22Rv1 (cell line): ENCODE data around the gene IGF2R.

Experiments used
- H3K27ac ChIP-seq: fragments of 450-650 bp; 2 replicates; pipeline ENCODE4 v1.5.1; 2017
- ZFX ChIP-seq: fragments of 450-650 bp; IDR thresholded peaks from 2 replicates; pipeline ENCODE4 v1.6.1; 2017; ENCODE audit warnings: antibody characterized with exemption, borderline replicate concordance
- TF ChIP-seq, protein P1 (sequence below): fragments of 450-650 bp; IDR thresholded peaks from 2 replicates; pipeline ENCODE4 v1.5.1; 2017; ENCODE audit warnings: mild to moderate bottlenecking

The IGF2R gene

DNA sequence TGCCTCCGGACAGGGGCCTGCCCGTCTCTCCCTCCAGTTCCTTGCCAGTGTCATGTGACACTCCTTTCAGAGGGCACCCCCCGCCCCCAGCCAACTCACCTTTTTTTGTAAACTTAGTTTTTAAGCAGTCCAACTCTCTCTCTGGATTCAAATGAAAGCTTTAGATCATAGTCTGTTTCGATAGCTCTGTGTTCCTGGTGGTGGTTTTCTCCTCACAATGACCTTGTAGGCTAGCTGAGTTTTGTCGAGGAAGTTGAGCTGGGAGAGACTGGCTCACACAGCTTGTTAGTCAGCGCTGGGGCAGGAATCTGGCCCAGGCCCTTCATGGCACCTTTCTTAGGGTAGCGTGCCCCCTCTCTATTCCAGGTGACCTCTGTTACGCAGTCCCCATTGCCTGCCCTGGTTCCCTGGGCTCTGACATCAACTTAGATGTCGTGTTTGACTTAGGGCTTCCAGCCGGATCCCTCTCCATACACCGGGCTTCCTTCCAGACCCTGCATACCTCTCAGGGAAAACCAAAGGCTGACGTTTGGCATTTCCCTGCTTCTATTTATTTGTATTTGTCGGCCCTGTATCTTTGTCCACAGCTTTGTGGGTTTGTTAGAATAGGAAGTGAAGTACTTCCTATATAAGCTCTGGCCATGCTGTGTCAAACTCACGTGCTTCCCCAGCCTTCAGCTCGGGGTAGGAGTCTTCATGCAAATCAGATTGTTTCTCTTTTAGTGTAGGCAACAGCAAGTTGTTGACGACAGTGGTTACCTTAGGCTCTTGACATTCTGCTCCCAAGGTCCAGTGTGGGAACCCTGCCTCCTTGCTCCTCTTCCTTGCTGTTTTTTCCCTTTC is 12.7 kb downstream of the IGF2R start:
- no peak overlapping the region for H3K27ac ChIP-seq
- TF ChIP-seq, protein P1, sequence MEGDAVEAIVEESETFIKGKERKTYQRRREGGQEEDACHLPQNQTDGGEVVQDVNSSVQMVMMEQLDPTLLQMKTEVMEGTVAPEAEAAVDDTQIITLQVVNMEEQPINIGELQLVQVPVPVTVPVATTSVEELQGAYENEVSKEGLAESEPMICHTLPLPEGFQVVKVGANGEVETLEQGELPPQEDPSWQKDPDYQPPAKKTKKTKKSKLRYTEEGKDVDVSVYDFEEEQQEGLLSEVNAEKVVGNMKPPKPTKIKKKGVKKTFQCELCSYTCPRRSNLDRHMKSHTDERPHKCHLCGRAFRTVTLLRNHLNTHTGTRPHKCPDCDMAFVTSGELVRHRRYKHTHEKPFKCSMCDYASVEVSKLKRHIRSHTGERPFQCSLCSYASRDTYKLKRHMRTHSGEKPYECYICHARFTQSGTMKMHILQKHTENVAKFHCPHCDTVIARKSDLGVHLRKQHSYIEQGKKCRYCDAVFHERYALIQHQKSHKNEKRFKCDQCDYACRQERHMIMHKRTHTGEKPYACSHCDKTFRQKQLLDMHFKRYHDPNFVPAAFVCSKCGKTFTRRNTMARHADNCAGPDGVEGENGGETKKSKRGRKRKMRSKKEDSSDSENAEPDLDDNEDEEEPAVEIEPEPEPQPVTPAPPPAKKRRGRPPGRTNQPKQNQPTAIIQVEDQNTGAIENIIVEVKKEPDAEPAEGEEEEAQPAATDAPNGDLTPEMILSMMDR, result no peak
- TF ChIP-seq ZFX, result no peak

DNA sequence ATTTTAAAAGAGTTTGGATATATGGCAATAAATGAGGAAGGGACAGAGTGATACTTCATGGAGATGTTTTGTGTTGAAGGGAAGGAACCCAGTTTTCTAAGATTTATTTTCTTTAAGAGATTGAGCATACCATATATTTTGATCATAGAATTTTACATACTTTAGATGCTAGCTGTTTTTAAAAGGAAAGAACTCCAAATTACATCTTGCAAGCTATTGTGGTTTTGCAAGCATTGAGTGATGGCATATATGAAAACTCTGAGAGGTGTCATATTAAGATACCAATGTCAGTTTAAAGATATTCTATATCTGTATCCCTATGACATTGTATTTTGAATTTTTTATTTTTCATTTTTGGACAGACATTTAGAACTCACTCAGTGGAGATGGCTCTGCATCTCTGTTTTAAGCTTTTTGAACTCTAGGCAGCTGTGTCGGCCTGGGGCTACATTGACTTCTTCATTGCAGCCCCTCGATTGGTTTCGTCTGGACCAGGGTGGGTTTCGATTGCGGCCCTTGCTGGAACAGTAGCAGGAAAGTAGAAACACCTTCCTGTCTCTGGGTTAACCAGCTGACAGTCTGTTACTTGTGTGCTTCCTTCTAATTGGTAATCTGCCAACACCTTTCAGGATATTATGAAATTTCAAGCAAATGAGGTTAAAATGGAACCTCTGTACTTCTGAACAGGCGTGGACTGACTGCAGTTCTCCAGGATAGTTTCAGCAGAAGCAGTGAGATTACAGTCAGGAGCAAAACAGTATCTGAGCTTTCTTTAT is 14.0 kb downstream of the IGF2R start:
- H3K27ac ChIP-seq, result no peak overlapping the region

DNA sequence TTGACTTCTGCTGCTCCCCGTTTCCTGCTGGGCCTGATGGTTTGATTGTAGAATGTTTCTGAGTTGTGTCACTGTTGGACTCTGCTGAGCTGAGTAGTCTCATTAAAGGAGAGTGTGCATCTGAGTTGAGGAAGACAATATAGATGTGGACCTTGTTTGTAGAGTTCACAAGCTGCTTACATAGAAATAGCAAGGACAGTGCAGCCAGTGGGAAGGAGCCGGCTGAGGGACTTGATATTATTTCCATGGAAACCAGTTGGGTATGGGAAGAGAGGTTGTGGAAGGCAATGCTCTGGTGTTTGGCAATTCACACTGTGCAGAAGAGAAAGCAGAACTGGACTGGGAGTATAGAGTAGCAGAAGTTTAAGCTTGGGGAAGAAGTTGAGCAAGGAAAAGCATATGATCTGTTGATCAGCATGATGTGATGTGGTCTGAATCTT is 14.8 kb downstream of the IGF2R start:
- H3K27ac ChIP-seq, result no peak overlapping the region
- TF ChIP-seq, protein P1, result no peak

More for the DNA sequence above, 14.0 kb downstream of the IGF2R start:
- TF ChIP-seq ZFX, result no peak
- TF ChIP-seq, protein P1, result no peak

DNA sequence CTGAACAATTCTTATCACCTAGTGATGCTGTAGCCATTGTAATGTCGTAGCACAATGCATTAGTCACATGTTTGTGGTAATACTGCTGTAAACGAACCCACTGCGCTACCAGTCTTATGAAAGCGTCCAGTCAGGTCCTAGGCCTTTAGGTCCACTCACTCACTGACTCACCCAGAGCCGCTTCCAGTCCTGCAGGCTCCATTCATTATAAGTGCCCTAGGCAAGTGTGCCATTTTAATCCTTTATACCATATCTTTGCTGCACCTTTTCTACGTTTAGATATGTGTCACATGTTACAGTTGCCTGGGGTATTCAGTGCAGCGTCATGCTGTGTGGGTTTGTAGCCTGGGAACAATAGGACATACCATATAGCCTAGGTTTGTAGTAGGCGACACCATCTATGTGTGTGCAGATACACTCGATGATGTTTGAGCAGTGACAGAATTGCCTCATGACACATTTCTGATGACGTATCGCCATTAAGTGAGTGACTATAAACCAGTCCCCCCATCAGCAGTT is 15.4 kb downstream of the IGF2R start:
- H3K27ac ChIP-seq, result no peak overlapping the region
- TF ChIP-seq ZFX, result no peak
- TF ChIP-seq, protein P1, result no peak

DNA sequence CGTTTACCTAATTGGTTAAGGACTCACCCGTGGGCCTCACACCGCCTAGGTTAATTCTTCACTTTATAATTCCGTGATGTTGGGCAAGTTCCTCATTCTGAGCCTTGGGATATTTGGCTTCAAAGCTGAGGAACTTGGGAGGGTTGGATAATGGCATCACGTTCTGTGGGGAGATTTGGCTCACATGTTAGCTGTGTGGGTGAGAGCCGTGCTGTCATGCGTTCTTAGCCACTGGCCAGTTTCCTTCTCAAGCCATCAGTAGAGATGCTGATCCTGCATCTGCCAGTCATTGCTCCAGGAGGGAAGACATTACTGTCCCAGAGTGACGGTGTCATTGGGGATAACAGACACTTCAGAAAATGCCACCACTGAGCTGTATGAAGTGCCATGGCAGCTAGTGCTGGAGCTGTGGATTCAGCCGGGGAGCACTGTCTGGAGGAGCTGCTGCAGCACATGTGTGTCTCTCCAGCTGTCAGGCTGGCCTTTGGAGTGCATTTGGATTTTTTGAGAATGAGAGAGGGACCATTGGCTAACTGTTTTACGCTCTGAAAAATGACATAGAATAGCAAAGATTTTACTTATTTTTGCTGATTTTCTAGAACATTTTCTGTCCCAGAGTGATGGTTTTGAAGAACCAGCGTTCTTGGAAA is 16.5 kb downstream of the IGF2R start:
- TF ChIP-seq, protein P1, result no peak
- TF ChIP-seq ZFX, result no peak

DNA sequence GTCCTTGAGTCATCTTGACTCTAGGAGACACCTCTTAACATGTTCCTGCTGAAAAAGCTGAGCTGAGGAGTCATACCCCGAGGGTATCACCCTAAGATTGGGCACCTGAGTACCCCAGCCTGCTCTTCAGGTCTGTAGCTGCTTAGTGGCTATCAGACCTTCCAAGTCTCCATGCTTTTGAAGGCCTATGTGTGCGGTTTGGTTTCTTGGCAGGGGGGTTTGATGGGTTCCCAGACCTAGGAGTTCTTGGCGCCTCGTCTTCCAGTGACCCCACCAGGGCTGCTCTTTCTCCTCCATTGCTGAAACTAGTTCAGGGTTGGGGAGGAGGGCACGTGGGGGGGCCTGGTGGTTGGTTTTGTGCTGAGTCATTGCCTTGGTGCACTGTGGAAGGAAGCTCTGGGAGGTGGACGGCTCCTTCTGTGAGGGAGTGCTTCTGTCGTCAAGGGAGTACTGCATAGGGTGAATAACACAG is 20.1 kb downstream of the IGF2R start:
- H3K27ac ChIP-seq, result no peak overlapping the region
- TF ChIP-seq, protein P1, result no peak
- no peak for TF ChIP-seq ZFX

More for the DNA sequence above, 16.5 kb downstream of the IGF2R start:
- H3K27ac ChIP-seq, result no peak overlapping the region
